CD8-positive, alpha-beta memory T cell (primary cell): ENCODE data around the gene COL5A2. TPM values are rescaled to one million over a fixed set of nuclear protein-coding genes. Genes with fewer than 3 reads are reported as not detected.

Source experiments
- CTCF ChIA-PET: fragments of 350-600 bp; sonication (Branson Sonifier 250); formaldehyde crosslinking; loops from one replicate; lab custom pipeline; 2021; ENCODE audit warnings: antibody characterized with exemption; lab: Charles Lee
- POLR2A ChIA-PET: fragments of 350-600 bp; sonication (Branson Sonifier 250); formaldehyde crosslinking; loops from one replicate; lab custom pipeline; 2021; ENCODE audit warnings: antibody characterized with exemption; lab: Charles Lee
- DNase-seq, 5 donors: peaks; one replicate each; pipeline versions ENCODE4 v3.0.0 to v3.0.0-alpha.2; 2020 to 2022; ENCODE audit warnings: mixed read lengths in 1 of 5
- H3K27ac ChIP-seq: one replicate; pipeline ENCODE4 v1.7.0; 2013; ENCODE audit warnings: low read depth, mild to moderate bottlenecking, low read length, moderate library complexity
- H3K27me3 ChIP-seq: 2 replicates; pipeline ENCODE4 v1.7.0; 2013; ENCODE audit warnings: low read length, mild to moderate bottlenecking; ENCODE audit not compliant: insufficient read depth, poor library complexity, severe bottlenecking
- H3K36me3 ChIP-seq: 2 replicates; pipeline ENCODE4 v1.7.0; 2013; ENCODE audit warnings: mild to moderate bottlenecking, low read length, moderate library complexity; ENCODE audit not compliant: insufficient read depth
- H3K4me1 ChIP-seq: 2 replicates; pipeline ENCODE4 v1.7.0; 2013; ENCODE audit warnings: mild to moderate bottlenecking, low read length, moderate library complexity; ENCODE audit not compliant: insufficient read depth
- H3K4me3 ChIP-seq: 2 replicates; pipeline ENCODE4 v1.7.0; 2013; ENCODE audit warnings: mild to moderate bottlenecking, low read length
- H3K9me3 ChIP-seq: 2 replicates; pipeline ENCODE4 v1.7.0; 2013; ENCODE audit warnings: mild to moderate bottlenecking, low read length
- H3K27ac Mint-ChIP-seq, 8 donors: one replicate each; pipeline ENCODE4 v1.8.0; 2020 to 2021; ENCODE audit warnings: mixed read lengths in 8 of 8, mild to moderate bottlenecking in 6 of 8, inconsistent platforms in 3 of 8, moderate library complexity in 3 of 8
- H3K27me3 Mint-ChIP-seq, 2 donors: one replicate each; pipeline ENCODE4 v1.8.0; 2020 to 2021; ENCODE audit warnings: mixed read lengths in 2 of 2, mild to moderate bottlenecking in 1 of 2, moderate library complexity in 1 of 2
- H3K36me3 Mint-ChIP-seq, 3 donors: one replicate each; pipeline ENCODE4 v1.8.0; 2020 to 2021; ENCODE audit warnings: mixed read lengths in 3 of 3, inconsistent platforms in 1 of 3, mild to moderate bottlenecking in 1 of 3
- H3K4me1 Mint-ChIP-seq, 3 donors: one replicate each; pipeline ENCODE4 v1.8.0; 2020 to 2021; ENCODE audit warnings: mixed read lengths in 3 of 3, inconsistent platforms in 1 of 3, mild to moderate bottlenecking in 1 of 3
- H3K4me3 Mint-ChIP-seq, 7 donors: one replicate each; pipeline ENCODE4 v1.8.0; 2020 to 2021; ENCODE audit warnings: mixed read lengths in 7 of 7, mild to moderate bottlenecking in 6 of 7, moderate library complexity in 4 of 7, inconsistent platforms in 2 of 7
- H3K9me3 Mint-ChIP-seq, 5 donors: one replicate each; pipeline ENCODE4 v1.8.0; 2020 to 2022; ENCODE audit warnings: mixed read lengths in 5 of 5, mild to moderate bottlenecking in 3 of 5, moderate library complexity in 2 of 5, inconsistent platforms in 1 of 5
- polyA plus RNA-seq: library from polyadenylated mRNA; unstranded; fragments of 300-500 nt; fragmentation: Illumina TruSeq; gene quantifications from one replicate; pipeline ENCODE4 v1.2.3, GENCODE V29; 2021
- total RNA-seq, 2 experiments: library from RNA; stranded (reverse); gene quantifications; one replicate each; pipeline ENCODE4 v1.2.3, GENCODE V29; 2021

The COL5A2 gene
- total and polyA plus RNA-seq, 3 experiments from 2014 or later = 0.66 to 1.2 TPM; not detected in 1

- no peaks in the 10 kb centered on the region for H3K36me3 Mint-ChIP-seq
- no peaks in the 10 kb centered on the region for H3K9me3 Mint-ChIP-seq
- Histone ChIP-seq H3K4me3 (no peak overlapping the region), H3K4me1 (no peaks in the 10 kb centered on the region), H3K9me3 (no peaks in the 10 kb centered on the region), H3K27ac (no peak overlapping the region), H3K27me3 (no peaks in the 10 kb centered on the region), H3K36me3 (no peaks in the 10 kb centered on the region)
- H3K4me3 Mint-ChIP-seq = no peak overlapping the region
- ChIA-PET POLR2A (no interaction called here), CTCF (no interaction called here)
- H3K27ac Mint-ChIP-seq = no peak overlapping the region
- no peak for DNase-seq
- no peaks in the 10 kb centered on the region for H3K27me3 Mint-ChIP-seq
- H3K4me1 Mint-ChIP-seq = no peaks in the 10 kb centered on the region
Observed at GRCh38 chr2:189018631-189019030, 160.9 kb downstream of the COL5A2 start.

GRCh38 chr2:189016311-189016861, 163.2 kb downstream of the COL5A2 start:
- H3K9me3 ChIP-seq = no peaks in the 10 kb centered on the region
- no peaks in the 10 kb centered on the region for H3K9me3 Mint-ChIP-seq

GRCh38 chr2:189015359-189015758, 164.2 kb downstream of the COL5A2 start:
- Mint-ChIP-seq H3K4me3 (no peak overlapping the region), H3K36me3 (no peaks in the 10 kb centered on the region), H3K27ac (no peak overlapping the region), H3K4me1 (no peaks in the 10 kb centered on the region), H3K9me3 (no peaks in the 10 kb centered on the region), H3K27me3 (no peaks in the 10 kb centered on the region)
- H3K4me3 ChIP-seq = no peak overlapping the region
- ChIA-PET CTCF (no interaction called here), POLR2A (no interaction called here)
- H3K27me3 ChIP-seq = no peaks in the 10 kb centered on the region
- no peaks in the 10 kb centered on the region for H3K36me3 ChIP-seq
- DNase-seq = no peak
- no peak overlapping the region for H3K27ac ChIP-seq
- H3K4me1 ChIP-seq = no peaks in the 10 kb centered on the region
- no peaks in the 10 kb centered on the region for H3K9me3 ChIP-seq

More at GRCh38 chr2:189016311-189016861, 163.2 kb downstream of the COL5A2 start:
- Mint-ChIP-seq H3K4me1 (no peaks in the 10 kb centered on the region), H3K27ac (no peak overlapping the region), H3K27me3 (no peaks in the 10 kb centered on the region), H3K4me3 (no peak overlapping the region), H3K36me3 (no peaks in the 10 kb centered on the region)
- ChIA-PET POLR2A (no interaction called here), CTCF (no interaction called here)
- Histone ChIP-seq H3K27me3 (no peaks in the 10 kb centered on the region), H3K36me3 (no peaks in the 10 kb centered on the region), H3K27ac (no peak overlapping the region), H3K4me1 (no peaks in the 10 kb centered on the region), H3K4me3 (no peak overlapping the region)
- no peak for DNase-seq

DNA sequence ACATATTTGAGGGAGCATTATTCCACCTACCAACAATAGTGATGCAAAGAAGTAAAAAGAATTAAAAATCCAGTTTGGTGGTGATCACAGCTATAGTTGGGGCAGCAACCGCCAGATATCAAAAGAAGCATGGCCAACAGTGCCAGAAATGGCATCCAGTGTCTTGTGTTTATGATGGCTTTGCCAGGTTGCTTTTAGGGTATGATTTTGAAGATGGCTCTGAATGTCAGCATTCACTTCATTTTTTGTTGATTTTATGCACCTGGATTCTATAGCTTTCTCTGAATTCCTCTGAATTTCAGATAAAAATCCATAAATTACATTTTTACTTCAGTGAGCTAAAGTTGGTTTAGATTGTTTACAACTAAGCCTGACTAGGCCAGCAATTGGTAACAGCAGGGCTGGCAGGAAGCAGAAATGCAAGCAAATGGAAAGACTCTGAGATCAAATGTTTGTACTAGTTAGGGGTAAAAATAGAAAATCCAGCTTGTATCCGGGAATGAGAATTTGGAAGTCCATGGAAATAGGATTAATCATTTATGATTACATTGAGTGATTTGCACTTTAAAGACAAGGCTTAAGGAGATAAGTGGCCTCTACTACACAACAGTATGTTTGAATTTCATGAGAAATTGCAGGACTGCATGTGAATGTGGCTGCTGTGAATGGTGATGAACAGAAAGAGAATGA, 165.0 kb downstream of the COL5A2 start:
- Mint-ChIP-seq H3K27ac (no peak overlapping the region), H3K9me3 (no peaks in the 10 kb centered on the region), H3K36me3 (no peaks in the 10 kb centered on the region), H3K4me3 (no peak overlapping the region), H3K4me1 (no peaks in the 10 kb centered on the region), H3K27me3 (no peaks in the 10 kb centered on the region)
- H3K27me3 ChIP-seq = no peaks in the 10 kb centered on the region
- ChIA-PET POLR2A (no interaction called here), CTCF (no interaction called here)
- no peaks in the 10 kb centered on the region for H3K9me3 ChIP-seq
- no peaks in the 10 kb centered on the region for H3K36me3 ChIP-seq
- no peak overlapping the region for H3K27ac ChIP-seq
- no peaks in the 10 kb centered on the region for H3K4me1 ChIP-seq
- no peak overlapping the region for H3K4me3 ChIP-seq
- DNase-seq = no peak

GRCh38 chr2:189013671-189014448, 165.7 kb downstream of the COL5A2 start:
- Histone ChIP-seq H3K27ac (no peak overlapping the region), H3K36me3 (no peaks in the 10 kb centered on the region), H3K9me3 (no peaks in the 10 kb centered on the region), H3K4me3 (no peak overlapping the region), H3K4me1 (no peaks in the 10 kb centered on the region), H3K27me3 (no peaks in the 10 kb centered on the region)
- ChIA-PET POLR2A (no interaction called here), CTCF (no interaction called here)
- no peaks in the 10 kb centered on the region for H3K9me3 Mint-ChIP-seq
- H3K36me3 Mint-ChIP-seq = no peaks in the 10 kb centered on the region
- no peak overlapping the region for H3K4me3 Mint-ChIP-seq
- no peak overlapping the region for H3K27ac Mint-ChIP-seq
- DNase-seq = no peak
- H3K27me3 Mint-ChIP-seq = no peaks in the 10 kb centered on the region
- no peaks in the 10 kb centered on the region for H3K4me1 Mint-ChIP-seq

DNA sequence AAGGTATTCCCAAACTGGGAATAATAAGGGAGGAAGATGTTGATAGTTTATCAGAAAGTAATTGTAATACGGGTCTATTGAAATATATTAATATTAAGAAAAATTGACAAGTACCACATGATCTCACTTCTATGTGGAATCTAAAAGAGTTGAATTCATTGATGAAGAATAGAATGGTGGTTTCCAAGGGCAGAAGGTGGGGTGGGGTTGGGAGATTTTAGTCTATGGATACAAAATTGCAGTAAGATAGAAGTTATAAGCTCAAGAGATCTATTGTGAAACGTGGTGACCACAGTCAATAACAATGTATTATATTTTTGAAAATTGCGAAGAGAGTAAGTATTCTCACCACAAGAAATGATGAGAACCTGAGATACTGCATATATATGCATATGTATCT, 166.5 kb downstream of the COL5A2 start:
- no peak overlapping the region for H3K27ac ChIP-seq
- H3K9me3 ChIP-seq = no peaks in the 10 kb centered on the region
- H3K4me3 Mint-ChIP-seq = no peak overlapping the region
- H3K9me3 Mint-ChIP-seq = no peaks in the 10 kb centered on the region
- no peak for DNase-seq
- POLR2A ChIA-PET = no interaction called here
- H3K4me3 ChIP-seq = no peak overlapping the region
- H3K36me3 ChIP-seq = no peaks in the 10 kb centered on the region
- H3K27ac Mint-ChIP-seq = no peak overlapping the region
- no peaks in the 10 kb centered on the region for H3K36me3 Mint-ChIP-seq
- no peaks in the 10 kb centered on the region for H3K4me1 ChIP-seq
- CTCF ChIA-PET = no interaction called here
- no peaks in the 10 kb centered on the region for H3K4me1 Mint-ChIP-seq
- H3K27me3 Mint-ChIP-seq = no peaks in the 10 kb centered on the region
- H3K27me3 ChIP-seq = no peaks in the 10 kb centered on the region

DNA sequence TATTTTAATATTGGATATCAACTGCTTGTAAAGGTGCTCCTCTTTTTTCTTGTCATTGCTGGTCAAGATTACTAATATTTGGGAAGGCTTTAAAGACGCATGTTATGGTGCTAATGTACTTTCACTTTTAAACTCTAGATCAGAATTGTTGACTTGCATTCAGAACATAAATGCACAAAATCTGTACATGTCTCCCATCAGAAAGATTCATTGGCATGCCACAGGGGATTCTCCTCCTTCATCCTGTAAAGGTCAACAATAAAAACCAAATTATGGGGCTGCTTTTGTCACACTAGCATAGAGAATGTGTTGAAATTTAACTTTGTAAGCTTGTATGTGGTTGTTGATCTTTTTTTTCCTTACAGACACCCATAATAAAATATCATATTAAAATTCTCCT, 167.2 kb downstream of the COL5A2 start:
- Mint-ChIP-seq H3K27ac (no peak overlapping the region), H3K27me3 (no peaks in the 10 kb centered on the region), H3K9me3 (no peaks in the 10 kb centered on the region), H3K36me3 (no peaks in the 10 kb centered on the region), H3K4me1 (no peaks in the 10 kb centered on the region), H3K4me3 (no peak overlapping the region)
- Histone ChIP-seq H3K27ac (no peak overlapping the region), H3K27me3 (no peaks in the 10 kb centered on the region), H3K4me1 (no peaks in the 10 kb centered on the region), H3K4me3 (no peak overlapping the region), H3K9me3 (no peaks in the 10 kb centered on the region), H3K36me3 (no peaks in the 10 kb centered on the region)
- ChIA-PET CTCF (no interaction called here), POLR2A (no interaction called here)
- no peak for DNase-seq

DNA sequence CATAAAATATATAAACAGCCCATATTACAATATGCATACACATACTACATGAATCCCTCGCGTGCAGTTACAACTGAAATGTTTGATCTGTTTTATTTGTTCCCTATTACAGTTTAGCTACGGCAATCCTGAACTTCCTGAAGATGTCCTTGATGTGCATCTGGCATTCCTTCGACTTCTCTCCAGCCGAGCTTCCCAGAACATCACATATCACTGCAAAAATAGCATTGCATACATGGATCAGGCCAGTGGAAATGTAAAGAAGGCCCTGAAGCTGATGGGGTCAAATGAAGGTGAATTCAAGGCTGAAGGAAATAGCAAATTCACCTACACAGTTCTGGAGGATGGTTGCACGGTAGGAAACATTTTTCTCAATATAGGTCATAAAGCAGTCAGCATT, 169.0 kb downstream of the COL5A2 start:
- POLR2A ChIA-PET = no interaction called here
- Histone ChIP-seq H3K4me1 (no peaks in the 10 kb centered on the region), H3K4me3 (no peak overlapping the region), H3K27me3 (no peaks in the 10 kb centered on the region), H3K27ac (no peak overlapping the region), H3K36me3 (no peaks in the 10 kb centered on the region), H3K9me3 (no peaks in the 10 kb centered on the region)
- no peak for DNase-seq
- Mint-ChIP-seq H3K27me3 (no peaks in the 10 kb centered on the region), H3K9me3 (no peaks in the 10 kb centered on the region), H3K27ac (no peak overlapping the region), H3K4me1 (no peaks in the 10 kb centered on the region), H3K4me3 (no peak overlapping the region), H3K36me3 (no peaks in the 10 kb centered on the region)
- CTCF ChIA-PET = no interaction called here
